Thyroid gland (tissue), 4 donors: Measurements from ENCODE around the gene POFUT2. TPM values are rescaled to one million over a fixed set of nuclear protein-coding genes. Genes with fewer than 3 reads are reported as not detected.

ENCODE experiments used
- DNase-seq, 2 donors: peaks; one replicate each; pipeline ENCODE4 v3.0.0-alpha.2; 2019
- H3K27ac ChIP-seq, 3 donors: fragments of 200-600 bp; sonication (generic); 1 replicate in 2 of 3; 2 replicates in 1 of 3; pipeline ENCODE4 v1.5.1; 2016 to 2019; ENCODE audit warnings: mild to moderate bottlenecking in 1 of 3, moderate library complexity in 1 of 3
- H3K27me3 ChIP-seq: fragments of 200-600 bp; sonication (generic); one replicate; pipeline ENCODE4 v1.5.1; 2019
- H3K36me3 ChIP-seq, 2 donors: fragments of 200-600 bp; sonication (generic); one replicate each; pipeline ENCODE4 v1.5.1; 2016 to 2019
- H3K4me1 ChIP-seq, 2 donors: fragments of 200-600 bp; sonication (generic); one replicate each; pipeline ENCODE4 v1.5.1; 2017 to 2019
- H3K4me3 ChIP-seq, 3 donors: fragments of 200-600 bp; sonication (generic); replicated peaks in 1 of 3; 1 replicate in 2 of 3; 2 replicates in 1 of 3; pipeline ENCODE4 v1.5.1; 2016; ENCODE audit warnings: mild to moderate bottlenecking in 1 of 3
- H3K9me3 ChIP-seq: fragments of 200-600 bp; sonication (generic); one replicate; pipeline ENCODE4 v1.5.1; 2017
- POLR2A ChIP-seq, 2 donors: fragments of 450-650 bp; IDR thresholded peaks; one replicate each; pipeline ENCODE4 v1.6.1; 2017; ENCODE audit warnings: antibody characterized with exemption in 2 of 2, mild to moderate bottlenecking in 2 of 2, moderate library complexity in 1 of 2
- WGBS, 2 donors: methylation state at CpG; one replicate each; pipeline ENCODE4 v1.1.5; 2017; 5-methylcytosine and 5-hydroxymethylcytosine counted together
- intact Hi-C: fragments of 100-400 bp; cut with DNase I; formaldehyde crosslinking; loops from one replicate; pipeline ENCODE4 v1.15.1; 2023
- total RNA-seq, 4 donors: library from RNA; depleted of rRNA; stranded (reverse); fragments of >200 nt; gene quantifications; one replicate each; pipeline ENCODE4 v1.2.3, GENCODE V29; 2016
- TF ChIP-seq, protein P1 (sequence below), 6 experiments: fragments of 200-600 bp in 3 of 6; fragments of 450-650 bp in 3 of 6; sonication (generic) in 3 of 6; IDR thresholded peaks; one replicate each; pipeline ENCODE4 v1.5.1; 2016 to 2019; ENCODE audit warnings: antibody characterized with exemption in 6 of 6, mild to moderate bottlenecking in 2 of 6, inconsistent platforms in 1 of 6, moderate library complexity in 1 of 6

The POFUT2 gene
- total RNA-seq, 4 donors from 2014 or later, result 20.2 to 52.2 (median 40.5) TPM

DNA sequence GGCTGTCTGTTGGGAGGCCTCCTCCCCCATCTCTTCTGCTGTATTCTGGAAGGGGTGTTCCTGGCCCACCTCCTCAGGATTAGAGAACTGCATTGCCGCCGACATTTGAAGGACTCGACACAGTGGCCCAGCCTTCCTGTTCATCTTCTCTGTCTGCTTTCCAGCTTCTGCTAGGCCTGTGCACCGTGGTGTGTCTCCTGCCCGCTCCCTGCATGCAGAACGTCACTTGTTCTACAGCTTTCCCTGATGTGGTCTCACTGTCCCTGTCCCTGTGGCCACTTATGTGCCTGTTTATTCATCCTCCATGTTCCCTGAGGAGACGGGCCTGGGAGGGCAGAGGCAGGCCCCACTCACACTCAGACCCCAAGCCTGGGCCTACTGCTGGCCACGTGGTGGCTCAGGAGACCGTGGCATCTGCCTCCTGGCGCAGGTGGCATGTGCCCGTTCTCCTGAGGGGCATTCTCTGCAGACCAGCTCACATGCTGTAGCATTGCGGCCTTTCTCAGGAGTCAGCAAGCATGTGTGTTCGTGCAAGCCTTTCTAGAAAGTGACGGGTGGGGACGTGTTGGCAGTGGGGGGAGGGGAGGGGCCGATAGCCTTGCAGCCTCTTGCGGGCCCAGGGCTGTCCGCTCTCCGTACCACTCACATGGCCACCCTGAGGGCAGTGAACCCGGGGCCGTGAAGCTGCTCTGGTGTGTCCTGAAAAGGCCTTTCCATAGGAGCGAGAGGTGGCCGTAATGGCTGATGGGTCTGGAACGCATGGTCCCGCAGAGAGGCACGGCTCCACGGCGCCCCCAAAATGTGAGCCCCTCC is 35.9 kb downstream of the POFUT2 start:
- Histone ChIP-seq H3K9me3 (no peaks in the 10 kb centered on the region), H3K4me1 (no peaks in the 10 kb centered on the region), H3K27me3 (no peaks in the 10 kb centered on the region), H3K36me3 (no peaks in the 10 kb centered on the region), H3K4me3 (no peak overlapping the region), H3K27ac (no peak overlapping the region)
- intact Hi-C loops, result no loop called here
- 90 to 94% methylated on average over 25 to 26 of the region's 28 CpGs for WGBS, 2 donors
- DNase-seq, result no peak
- TF ChIP-seq POLR2A (IDR thresholded peaks at IDR 0.05), result no peak
- TF ChIP-seq, protein P1, sequence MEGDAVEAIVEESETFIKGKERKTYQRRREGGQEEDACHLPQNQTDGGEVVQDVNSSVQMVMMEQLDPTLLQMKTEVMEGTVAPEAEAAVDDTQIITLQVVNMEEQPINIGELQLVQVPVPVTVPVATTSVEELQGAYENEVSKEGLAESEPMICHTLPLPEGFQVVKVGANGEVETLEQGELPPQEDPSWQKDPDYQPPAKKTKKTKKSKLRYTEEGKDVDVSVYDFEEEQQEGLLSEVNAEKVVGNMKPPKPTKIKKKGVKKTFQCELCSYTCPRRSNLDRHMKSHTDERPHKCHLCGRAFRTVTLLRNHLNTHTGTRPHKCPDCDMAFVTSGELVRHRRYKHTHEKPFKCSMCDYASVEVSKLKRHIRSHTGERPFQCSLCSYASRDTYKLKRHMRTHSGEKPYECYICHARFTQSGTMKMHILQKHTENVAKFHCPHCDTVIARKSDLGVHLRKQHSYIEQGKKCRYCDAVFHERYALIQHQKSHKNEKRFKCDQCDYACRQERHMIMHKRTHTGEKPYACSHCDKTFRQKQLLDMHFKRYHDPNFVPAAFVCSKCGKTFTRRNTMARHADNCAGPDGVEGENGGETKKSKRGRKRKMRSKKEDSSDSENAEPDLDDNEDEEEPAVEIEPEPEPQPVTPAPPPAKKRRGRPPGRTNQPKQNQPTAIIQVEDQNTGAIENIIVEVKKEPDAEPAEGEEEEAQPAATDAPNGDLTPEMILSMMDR (IDR thresholded peaks at IDR 0.05), result no peak

- H3K9me3 ChIP-seq, result no peaks in the 10 kb centered on the region
- H3K27me3 ChIP-seq, result no peaks in the 10 kb centered on the region
- DNase-seq, result no peak
- WGBS, 2 donors, result 94 to 96% methylated on average over 14 of the region's 14 CpGs
- no peak overlapping the region for H3K27ac ChIP-seq
- H3K36me3 ChIP-seq, result no peaks in the 10 kb centered on the region
- no peak overlapping the region for H3K4me3 ChIP-seq
- H3K4me1 ChIP-seq, result no peaks in the 10 kb centered on the region
- TF ChIP-seq POLR2A (IDR thresholded peaks at IDR 0.05), result no peak
- TF ChIP-seq, protein P1 (IDR thresholded peaks at IDR 0.05), result no peak
- intact Hi-C loops, result no loop called here
Observed at GRCh38 chr21:45250914-45251634, 36.6 kb downstream of the POFUT2 start.

DNA sequence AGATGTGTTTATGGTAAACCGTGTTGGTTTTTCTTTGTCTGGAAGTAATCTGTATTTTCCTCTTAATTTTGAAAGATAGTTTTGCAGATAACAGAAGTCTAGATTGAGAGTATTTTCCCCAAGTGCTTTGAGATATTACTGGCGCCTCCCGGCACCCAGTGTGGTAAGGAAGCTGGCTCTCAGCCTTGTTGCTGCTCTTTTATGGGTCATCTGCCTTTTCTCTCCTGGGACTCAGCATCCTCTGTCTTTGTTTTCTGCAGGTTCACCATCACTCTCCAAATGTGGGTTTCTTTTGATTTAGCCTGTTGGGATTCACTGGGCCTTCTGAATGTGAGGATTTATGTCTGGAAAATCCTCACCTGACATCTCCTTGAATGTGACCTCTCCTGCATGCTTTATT is 37.4 kb downstream of the POFUT2 start:
- Histone ChIP-seq H3K27ac (no peak overlapping the region), H3K4me1 (no peaks in the 10 kb centered on the region), H3K9me3 (no peaks in the 10 kb centered on the region), H3K36me3 (no peaks in the 10 kb centered on the region), H3K27me3 (no peaks in the 10 kb centered on the region), H3K4me3 (no peak overlapping the region)
- DNase-seq, result no peak
- no peak for TF ChIP-seq POLR2A (IDR thresholded peaks at IDR 0.05)
- TF ChIP-seq, protein P1 (IDR thresholded peaks at IDR 0.05), result no peak
- intact Hi-C loops, result no loop called here
- 93% methylated on average over 3 of the region's 3 CpGs for WGBS, 2 donors

DNA sequence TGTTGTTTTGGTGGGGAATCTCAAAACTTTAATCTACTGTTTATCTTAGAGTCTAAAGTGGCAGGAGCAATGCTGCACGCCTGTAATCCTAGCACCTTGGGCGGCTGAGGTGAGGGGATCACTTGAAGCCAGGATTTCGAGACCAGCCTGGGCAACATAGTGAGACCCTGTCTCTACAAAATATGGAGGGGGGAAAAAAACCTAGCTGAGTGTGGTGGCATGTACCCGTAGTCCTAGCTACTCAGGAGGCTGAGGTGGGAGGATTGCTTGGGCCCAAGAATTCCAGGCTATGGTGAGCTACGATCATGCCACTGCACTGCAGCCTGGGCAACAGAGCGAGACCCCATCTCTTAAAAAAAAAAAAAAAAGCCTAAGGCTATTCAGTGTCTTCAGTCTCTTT is 38.1 kb downstream of the POFUT2 start:
- no peak for DNase-seq
- TF ChIP-seq, protein P1 (IDR thresholded peaks at IDR 0.05), result no peak
- TF ChIP-seq POLR2A (IDR thresholded peaks at IDR 0.05), result no peak
- 88 to 93% methylated on average over 6 of the region's 6 CpGs for WGBS, 2 donors

GRCh38 chr21:45248893-45249381 is 38.8 kb downstream of the POFUT2 start:
- Histone ChIP-seq H3K27me3 (no peaks in the 10 kb centered on the region), H3K9me3 (no peaks in the 10 kb centered on the region), H3K4me1 (no peaks in the 10 kb centered on the region), H3K4me3 (no peak overlapping the region), H3K27ac (no peak overlapping the region), H3K36me3 (no peaks in the 10 kb centered on the region)
- DNase-seq, result no peak
- TF ChIP-seq, protein P1 (IDR thresholded peaks at IDR 0.05), result no peak
- no peak for TF ChIP-seq POLR2A (IDR thresholded peaks at IDR 0.05)
- 48 to 75% methylated on average over 11 to 14 of the region's 14 CpGs for WGBS, 2 donors
- intact Hi-C loops, result no loop called here

More for the DNA sequence above, 38.1 kb downstream of the POFUT2 start:
- Histone ChIP-seq H3K27ac (no peak overlapping the region), H3K9me3 (no peaks in the 10 kb centered on the region), H3K36me3 (no peaks in the 10 kb centered on the region), H3K27me3 (no peaks in the 10 kb centered on the region), H3K4me1 (no peaks in the 10 kb centered on the region), H3K4me3 (no peak overlapping the region)
- intact Hi-C loops, result no loop called here
